ENCODE data around the gene CFAP52.
"Not testable (repeated sequence)": the region's sequence is repeated elsewhere in the genome, so short reads cannot be mapped to it uniquely, and the experiment has no call there.

- not testable (repeated sequence) for TF ChIP-seq CTCF, POLR2A (IDR thresholded peaks at IDR 0.05)
These were observed 9.7 kb upstream of the CFAP52 start for GRCh38 chr17:9566739-9567138.
